ENCODE data around the gene GLIS1.

Gene GLIS1

DNA sequence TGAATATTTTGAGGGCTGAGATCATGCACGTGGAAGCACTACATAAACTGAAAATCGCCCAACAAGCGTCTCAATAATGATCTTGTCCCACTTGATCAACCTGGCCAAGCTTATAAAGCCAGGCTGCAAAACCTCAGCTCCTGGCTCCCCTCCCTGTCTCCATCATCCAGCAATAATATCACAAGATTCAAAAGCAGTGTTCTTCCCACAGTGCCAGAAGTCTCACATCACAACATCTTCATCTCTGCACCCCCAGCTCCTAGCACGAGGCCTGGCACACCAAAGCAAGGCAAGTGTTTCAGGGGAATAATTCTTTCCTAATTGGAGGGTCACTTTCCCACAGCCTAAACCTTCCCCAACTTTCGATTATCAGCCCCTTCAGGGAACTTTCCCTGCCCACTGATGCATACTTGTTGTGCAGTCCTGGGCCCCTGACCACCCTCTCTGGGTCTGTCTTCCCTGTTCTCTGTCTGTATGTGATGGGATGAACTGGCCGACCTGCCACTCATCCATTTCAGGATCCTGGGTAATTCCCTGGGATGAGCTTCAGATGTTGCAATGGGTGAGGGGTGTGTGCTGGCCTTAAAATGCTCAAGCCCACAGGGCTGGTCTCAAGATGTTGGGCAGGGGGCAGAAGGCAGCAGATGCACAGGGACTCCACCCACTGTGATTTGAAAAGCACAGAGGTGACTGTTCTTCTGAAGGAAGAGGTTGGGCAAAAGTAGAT lies 150.7 kb downstream of the GLIS1 start:
- DNase-seq: no peak

DNA sequence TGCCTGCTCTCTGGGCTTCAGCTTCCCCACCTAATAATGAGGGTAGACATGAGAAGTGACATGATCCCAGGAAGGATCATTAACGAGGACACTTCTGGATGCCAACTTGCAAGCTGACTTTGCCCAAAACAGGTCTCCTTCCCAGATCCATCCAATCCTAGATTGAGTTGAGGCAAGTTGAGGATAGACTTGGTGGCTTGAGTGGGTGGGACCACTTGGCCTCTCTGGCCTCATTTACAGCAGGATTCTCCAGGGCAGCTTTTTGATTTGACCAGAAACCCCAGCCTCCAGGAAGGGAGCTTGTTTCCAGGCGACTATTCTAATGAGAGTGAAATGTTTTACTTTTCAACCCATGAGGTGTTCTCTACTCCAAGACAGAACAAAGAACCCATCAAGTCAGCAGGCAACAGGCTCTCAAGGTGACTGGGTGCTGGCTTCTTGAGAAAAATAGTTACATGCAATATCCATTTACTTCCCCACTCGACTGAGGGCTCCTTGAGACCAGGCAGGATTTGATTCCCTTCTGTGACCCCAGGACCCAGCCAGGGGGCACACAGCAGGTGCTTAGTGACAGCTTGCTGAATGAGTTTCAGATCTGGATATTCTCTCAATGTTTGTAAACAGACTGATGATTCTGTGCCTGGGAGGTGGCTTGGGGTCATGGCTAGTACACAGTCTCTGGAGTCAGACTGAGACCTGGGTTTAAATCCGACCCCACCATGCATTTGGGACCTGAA lies 151.5 kb downstream of the GLIS1 start:
- DNase-seq: no peak

DNA sequence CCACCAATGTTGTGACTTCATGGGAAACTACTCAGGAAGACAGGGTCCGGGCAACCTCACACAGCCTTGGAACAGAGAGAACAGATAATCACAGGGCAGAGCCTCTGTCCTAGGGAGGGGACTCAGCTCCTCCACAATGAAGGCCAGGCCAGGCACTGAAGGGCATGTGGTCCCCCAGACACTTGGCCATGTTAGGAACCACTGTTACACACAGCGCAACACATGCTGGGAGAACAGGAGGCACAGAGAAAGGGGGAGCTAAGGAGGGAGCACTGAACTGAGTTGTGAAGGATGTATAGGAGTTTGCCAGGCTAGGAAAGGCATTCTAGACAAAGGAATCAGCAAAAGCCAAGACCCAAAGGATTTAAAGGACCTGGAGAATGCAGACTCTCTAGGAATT lies 152.2 kb downstream of the GLIS1 start:
- DNase-seq: no peak

DNA sequence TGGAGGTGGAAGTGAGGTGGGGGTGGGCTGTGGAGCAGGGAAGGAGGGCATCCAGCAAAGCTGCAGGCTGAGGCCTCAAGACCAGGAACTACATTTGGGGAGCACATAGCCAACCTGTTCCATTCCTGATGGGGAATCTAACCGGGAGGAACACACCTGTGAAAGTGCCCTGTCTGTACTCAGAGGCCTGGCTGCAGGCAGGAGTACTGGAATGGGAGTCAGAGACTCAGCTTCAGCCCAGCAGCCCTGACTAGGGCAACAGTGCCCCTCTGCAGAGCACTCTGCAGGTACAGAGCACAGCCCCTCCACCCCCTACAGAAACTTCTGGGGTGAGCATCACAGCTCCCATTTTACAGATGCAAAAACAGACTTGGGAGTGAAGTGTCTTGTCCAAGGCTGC lies 153.4 kb downstream of the GLIS1 start:
- DNase-seq: no peak

DNA sequence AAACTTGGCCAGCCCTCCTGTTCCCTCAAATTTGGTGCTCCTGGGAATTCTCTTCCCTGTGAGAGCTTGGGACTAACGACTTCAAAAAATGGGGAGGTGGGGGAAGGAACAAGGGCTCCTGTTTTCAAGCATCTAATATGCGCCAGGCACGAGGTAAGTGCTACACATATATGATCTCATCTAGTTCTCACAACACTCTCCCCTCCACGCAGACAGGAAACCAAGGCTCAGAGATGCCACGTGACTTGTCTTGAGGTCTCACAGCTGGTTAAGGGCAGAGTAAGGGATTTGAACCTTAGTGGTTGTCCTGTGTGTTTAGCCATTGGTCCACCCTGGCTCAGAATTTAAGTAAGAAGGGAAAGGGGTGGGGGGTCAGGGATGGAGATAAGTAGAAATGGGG lies 153.8 kb downstream of the GLIS1 start:
- no peak for DNase-seq

DNA sequence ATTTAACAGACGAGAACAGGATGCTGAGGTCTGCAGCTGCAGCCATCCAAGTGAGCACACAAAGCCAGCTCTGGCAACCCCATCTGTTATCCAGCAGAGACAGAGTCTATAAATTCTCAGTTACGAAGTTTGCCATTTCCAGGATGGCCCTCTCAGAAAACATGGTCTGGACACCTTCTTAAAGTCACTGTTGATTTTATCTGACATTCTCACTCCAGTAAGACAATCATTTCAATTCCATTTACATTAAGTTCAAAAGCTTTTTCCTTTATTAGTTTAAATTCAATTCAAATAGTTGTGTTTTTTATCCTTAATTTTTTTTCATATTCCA lies 154.2 kb downstream of the GLIS1 start:
- no peak for DNase-seq

DNA sequence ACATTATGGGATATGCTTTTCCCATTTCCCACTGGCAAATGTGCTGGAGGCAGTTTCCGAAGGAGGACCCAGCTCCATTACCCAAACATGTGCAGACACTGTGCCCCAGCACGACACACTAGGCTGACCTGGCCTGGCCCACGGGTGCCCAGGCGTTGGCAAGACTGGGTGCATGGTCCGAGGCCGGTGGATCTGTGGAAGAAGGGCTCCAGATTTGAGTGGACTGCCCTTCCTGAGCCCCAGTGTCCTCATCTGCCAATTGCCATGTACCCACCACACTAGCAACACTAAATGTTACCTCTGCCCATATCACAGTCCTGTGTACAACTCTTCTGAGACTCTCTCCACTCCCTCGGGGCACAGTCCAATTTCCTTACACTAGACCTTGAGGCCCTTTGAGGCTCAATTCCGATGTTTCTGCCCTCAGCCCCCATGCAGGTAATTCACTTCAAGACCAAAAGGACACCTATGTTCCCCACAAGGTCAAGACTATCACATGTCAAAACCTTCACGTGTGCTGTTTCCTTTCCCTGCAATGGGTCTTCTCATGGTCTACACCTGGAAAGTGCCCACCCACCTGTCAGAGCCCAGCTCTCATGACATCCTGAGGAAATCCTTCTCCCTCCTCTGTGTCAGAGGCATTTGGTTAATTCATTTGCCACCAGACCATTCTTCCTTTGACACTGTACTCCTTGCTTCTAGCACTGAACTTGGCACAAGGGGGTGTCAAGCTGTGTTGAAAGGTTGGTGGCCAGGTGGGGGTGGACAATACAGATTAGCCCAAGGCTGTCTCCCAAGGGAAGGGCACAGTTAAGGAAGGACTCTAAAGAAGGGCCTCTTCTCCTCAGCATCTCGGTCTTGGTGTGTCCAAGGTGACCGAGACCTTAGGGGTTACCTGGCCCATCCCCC lies 154.8 kb downstream of the GLIS1 start:
- no peak for DNase-seq

DNA sequence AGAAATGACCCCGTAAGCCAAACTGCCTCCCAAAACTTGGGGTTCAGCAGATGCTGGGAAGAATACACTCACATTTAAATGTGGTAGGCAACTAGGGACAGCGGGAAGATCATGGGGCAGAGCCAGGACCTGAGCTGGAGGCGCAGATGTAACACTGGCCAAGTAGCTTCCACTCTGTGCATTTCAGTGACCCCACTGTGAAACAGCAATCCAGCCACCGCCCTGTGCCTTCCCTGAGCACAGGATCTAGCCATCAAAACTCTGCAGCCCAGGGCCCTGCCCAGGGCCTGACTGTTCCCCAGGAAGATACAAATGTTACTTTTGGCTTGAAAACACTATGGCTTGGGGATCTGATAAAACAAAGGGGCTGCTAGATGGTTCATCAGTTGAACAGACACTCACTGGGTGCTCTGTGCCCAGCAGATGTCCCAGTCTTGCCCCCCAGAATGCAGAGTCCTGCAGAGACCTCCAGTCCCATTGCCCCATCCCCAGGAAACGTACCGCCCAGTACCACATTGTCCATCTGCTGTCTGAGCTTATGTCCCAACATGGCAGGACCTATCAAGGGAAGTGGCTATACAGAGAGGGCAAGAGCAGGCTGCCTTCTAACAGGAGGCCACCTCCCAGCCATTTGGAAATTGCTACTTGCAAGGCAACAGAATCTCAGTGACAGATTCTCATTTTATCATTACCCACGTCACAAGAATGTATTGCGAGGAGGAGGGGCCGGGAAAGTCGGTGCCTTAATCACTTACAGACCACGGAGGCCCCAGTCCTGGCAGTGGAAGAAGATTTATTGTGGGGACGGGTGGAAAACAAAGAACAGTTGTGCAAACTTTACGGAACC lies 155.7 kb downstream of the GLIS1 start:
- no peak for DNase-seq

DNA sequence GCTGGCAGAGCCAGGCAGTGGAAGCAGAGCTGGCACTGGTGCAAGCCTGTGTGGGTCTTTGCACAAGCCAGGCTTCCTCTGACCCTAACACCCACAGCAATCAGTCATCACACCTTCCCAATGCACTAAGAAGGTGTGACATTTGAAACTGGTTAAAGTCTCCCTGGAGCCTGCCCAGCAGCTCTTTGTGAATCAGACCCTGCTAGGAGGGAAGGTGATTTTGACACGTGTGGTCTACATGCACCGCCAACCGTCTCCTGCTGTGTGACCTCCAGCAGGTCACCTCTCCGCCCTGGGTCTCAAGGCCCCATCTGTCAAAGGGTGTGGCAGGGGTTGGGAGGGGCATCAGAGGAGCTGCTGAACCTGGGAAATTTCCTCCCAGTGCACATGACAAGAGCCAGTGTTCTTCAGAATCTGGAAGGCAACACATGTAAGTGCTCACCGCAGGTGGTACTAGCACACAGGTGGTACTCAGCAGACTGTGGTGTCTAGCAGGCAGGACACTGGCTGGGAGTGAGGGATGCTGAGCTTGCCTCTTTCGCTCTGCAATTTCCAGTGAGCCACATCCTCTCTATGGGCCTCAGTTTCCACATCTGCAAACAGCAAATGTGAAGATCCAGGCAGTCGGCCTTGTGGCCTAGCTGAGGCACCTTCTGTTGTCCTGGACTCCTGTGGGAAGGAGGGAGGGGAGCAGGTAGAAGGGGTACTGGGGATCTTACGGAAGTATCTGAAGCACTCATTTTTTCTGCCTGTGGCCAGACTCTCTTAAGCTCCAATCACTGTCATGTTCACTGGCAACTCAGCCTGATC lies 156.5 kb downstream of the GLIS1 start:
- peak; percentile 21 for DNase-seq

DNA sequence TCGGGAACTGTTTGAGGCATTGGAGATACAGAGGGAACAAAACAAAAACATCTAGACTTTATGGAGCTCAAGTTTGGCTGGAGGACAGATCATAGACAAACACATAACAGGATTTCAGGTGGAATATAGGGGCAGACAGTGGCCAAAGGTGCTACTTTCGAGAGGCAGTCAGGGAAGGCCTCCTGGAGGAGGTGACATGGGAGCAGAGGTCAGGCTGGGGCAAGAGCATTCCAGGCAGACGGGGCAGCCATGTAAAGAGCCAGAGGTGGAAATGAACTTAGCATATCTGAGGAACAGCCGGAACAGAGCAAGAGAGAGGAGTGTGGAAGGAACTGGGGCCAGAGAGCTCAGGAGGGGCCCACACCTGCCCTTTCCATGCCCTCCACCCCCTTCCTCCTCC lies 157.5 kb downstream of the GLIS1 start:
- DNase-seq: no peak

DNA sequence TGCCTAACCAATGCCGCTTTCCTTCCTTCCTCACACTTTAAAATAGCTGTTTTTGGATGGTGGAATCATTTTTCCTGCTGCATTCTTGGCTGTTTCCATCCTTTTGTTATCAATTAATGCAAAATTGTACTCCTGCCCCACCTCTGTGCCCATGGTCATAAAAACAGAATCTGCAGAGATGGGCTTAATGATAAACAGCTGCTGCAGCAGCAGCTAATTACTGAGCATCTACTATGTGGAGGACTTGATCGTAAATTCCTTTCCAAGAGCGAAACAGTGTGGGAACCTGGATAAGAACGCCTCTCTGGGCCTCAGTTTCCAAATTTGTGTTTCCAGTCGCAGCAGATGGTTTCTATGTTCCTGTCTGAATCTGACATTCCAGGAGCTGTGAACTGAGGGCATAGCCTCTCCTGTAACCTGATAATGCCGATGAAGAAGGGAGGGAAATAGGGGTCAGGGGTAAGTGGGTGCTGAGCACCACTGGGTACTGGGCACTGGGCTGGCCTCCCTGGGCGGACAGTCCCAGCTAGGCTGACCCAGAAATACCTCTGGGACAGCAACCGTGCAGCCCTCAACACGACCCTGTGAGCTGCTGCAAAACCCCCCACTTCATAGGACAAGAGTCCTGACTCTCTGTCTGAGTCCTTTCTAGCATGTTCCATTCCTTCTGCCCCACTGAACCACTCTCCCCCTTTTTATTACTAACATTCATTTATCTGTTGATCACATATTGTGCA lies 158.1 kb downstream of the GLIS1 start:
- no peak for DNase-seq

DNA sequence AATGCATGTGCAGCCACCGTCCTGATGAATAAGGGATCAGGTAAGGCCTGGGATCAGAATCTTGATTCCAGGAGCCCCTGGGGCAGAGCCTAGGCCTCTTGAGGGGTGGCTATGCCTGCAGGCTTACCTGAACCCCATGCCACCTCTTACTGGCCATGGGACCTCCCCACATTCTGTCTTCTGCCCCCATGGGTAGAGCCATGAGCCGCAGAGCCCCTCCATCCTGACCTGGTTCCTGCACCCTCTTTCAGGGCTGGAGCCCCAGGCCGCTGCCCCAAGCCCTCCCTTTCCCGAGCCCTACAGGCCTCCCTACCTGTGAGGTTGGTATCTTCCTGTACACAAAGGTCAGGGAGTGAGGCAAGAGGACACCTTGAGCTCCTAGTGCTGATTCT lies 159.0 kb downstream of the GLIS1 start:
- DNase-seq: no peak

DNA sequence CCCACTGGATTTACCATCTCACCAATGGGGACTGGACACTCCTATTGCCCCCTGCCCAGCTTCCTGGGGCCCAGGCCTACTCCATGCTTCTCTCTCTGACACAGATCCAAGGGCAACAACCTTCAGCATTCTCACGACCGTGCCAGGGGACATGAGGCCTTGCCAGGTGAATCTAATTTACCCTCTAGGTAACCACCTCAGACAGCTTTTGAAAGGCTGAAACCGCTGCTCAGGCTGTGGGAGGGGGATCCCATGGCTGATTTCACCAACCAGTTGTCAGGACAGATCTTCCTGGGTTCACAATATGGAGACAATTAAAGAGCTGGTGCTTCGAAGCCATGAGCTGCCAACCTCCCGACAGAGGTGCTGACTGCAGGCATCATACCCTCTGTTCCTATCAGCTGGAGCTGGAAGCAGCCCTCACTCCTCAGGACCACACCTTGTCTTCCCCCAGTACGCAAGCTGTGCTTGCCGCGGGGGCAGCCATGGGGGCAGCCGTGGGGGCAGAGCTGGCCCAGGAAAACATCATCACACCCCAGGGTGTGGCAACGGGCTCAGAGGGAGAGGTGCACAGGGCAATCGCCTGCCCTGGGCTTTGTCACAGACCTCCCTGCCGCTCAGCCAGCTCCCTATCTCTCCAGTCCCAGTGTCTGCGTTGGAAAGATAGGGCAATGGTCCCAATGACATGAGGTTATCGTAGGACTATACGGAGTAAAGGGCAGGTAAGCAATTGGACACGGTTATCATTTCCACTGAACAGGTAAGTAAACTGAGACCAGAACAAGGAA lies 159.5 kb downstream of the GLIS1 start:
- DNase-seq: no peak

DNA sequence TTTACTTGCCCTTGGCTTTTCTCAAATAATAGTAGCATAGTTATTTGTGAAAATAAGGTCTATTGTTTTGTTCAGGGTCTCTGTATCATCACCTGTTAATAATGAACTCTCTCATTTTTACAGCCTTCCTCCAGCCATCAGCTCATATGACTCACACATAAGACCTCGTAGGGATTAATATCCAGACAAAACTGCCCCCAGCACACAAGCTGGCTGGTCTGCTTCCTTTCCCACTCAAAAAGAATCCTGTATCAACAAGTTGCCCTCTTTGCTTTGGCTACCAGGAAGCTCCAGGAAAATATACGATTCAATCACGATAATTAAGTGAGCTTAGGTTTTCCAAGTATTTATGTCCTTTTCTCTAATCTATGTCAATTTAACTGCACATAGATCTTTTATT lies 160.6 kb downstream of the GLIS1 start:
- DNase-seq: no peak

DNA sequence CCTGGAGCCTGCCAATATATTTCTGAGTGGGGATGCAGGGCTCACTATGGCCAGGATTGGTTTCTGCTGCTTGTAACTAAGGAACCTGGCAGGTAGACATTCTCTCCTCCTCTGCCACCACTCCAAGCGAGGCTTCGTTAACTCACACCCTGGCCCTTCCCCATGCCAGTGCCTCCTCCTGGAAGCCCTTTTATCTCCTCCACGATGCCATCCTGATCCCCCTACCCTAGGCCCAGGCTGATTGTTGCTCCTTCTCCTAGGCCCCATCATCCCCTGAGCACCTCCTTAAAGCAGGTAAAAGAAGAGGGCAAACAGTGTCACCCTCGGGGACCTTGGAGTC lies 161.2 kb downstream of the GLIS1 start:
- no peak for DNase-seq

DNA sequence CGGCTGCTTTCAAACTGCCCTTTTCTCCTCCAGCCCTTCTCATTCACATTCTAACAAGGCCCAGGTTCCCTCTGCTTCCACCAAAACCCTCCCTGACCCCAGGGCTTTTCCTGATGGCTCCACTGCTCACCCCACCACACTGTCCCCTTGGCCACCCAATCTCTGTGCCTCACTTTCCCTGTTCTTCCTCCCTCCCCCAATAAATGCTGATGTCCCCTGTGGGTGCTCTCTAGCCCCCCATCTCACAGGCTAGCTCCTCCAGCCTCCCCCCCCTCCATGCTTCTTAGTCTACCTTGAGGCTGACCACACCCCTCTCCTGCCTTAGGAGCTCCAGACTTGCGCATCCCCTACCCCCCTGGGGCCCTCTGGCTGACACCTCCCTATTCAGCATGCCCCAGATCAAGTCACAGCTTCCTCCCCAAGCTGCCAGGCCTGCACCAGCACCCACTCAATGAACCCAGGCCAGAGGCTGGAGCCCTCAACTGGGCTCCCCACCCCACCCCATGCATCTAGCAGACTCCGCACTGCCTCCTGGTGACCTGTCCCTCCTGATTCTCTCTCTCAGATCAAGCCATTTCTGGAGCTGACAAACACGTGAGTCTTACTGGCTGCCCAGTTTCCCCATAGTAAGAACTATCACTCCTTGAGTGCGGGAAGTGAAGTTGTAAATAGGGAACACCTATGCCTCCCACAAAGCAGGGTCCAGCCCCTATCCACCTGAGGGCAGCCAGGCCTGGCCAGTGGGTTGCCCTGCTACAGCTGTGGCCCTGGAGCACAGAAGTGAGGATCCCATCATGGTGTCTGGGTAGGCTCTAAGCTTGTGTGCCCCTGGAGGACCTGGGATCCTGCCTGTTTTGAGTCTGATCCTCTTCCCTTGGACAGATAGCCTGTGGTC lies 161.9 kb downstream of the GLIS1 start:
- no peak for DNase-seq

DNA sequence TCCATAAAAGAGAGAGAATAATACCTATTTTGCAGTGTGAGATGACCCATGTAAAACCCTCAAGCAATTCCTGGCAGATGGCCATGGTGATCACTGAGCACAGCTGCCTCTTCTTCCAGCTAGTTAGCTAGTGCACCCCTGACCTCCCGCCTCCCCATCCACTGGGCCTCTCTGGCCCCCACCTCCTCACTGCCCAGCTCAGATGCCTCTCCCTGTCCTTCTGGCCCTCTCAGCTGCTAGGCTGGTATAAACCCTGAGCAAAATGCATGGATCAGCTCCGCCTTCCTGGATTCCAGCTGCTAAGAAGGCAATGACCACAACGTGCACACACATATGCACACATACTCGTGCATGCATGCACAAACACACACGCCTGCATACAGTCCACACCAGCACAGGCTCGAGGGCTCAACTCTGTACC lies 162.6 kb downstream of the GLIS1 start:
- DNase-seq: no peak

DNA sequence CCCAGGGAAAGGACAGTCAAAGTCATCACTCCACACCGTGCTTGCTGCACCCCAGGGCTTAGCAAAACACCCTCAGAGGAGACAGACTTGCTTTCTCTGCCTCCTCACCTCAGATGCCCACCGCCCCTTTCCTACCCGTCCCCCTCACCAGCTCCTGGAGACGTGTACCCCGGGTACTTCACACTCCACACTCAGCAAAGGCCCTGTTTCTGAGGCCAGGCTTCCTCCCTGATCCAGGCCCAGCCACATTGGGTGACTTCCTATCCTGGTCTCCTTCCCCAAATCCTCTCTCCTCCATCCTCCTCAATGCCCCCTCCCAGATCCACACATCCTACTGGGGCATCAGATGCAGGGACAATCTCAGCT lies 163.0 kb downstream of the GLIS1 start:
- no peak for DNase-seq

DNA sequence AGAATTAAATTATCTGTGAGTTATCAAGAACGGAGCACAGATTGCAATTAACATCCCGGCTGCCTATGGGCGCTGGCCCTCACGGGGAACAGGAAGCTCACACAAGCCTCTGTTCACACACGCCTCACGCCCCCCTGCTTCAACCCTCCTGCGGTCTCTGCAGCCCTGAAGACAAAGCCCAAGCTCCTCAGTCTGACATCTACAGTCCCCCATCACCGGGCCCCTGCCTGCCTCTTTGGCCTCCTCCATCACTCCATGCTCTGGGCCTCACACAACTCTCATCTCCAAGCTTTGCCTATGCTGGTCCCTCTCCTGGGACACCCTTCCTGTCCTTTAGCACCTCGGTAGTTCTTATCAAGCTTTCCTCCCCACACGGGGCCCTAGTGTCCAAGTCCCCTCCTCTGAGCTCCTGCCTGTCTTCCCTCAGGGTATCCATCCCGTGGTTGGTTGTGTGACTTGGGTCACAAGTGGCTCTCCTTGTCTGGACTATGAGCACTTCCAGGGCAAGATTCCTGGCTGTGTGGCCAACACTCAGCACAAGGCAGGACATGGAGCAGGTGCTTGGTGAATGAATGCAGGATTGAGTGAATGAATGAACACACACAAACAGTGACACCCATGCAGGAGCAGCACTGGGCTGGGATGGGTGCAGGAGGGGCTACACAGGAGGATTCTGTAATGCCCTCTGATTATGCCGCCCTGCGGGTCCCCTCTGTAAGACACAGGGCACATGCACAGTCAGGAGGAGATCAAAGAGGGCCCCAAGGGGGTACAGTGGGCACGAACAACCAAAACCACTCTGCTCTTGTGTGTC lies 163.6 kb downstream of the GLIS1 start:
- no peak for DNase-seq
